A549 (cell line): ENCODE measurements around the gene LRRC4C. TPM values are rescaled to one million over a fixed set of nuclear protein-coding genes. Genes with fewer than 3 reads are reported as not detected.
A peak's percentile ranks its signal among the peaks of the same experiment; 100 is the strongest.

Experiments
- ATAC-seq, 2 experiments: fragments of 200-7000 bp in 1 of 2; fragments of >200 bp in 1 of 2; cut with Nextera tagmentation in 1 of 2; cut with Tn5 transposase in 1 of 2; 3 replicates each; pipeline versions ENCODE4 v1.8.0 to v1.9.1; 2018 to 2020; ENCODE audit warnings: mild to moderate bottlenecking in 1 of 2, moderate library complexity in 1 of 2
- CTCF ChIA-PET: fragments of 300-600 bp; sonication (Branson Sonifier 250); formaldehyde crosslinking; extraction: SDS; loops from one replicate; lab custom pipeline; 2021; ENCODE audit warnings: antibody characterized with exemption, inconsistent platforms; lab: Yijun Ruan, JAX
- POLR2A ChIA-PET: fragments of 350-600 bp; formaldehyde crosslinking; extraction: SDS; loops from one replicate; lab custom pipeline; 2021; ENCODE audit warnings: antibody characterized with exemption, inconsistent platforms; lab: Yijun Ruan, JAX
- DNase-seq, 2 experiments: peaks; one replicate each; pipeline versions ENCODE4 v3.0.0 to v3.0.0-alpha.2; 2011 to 2016; ENCODE audit warnings: low read depth in 1 of 2, low spot score in 1 of 2
- FAIRE-seq: peaks from 2 replicates; lab custom pipeline; 2011; peaks lifted over from hg19 to GRCh38; lab: Jason Lieb, UNC
- H3K27ac ChIP-seq, 2 experiments: fragments of >200 bp; sonication (Bioruptor Twin); formaldehyde crosslinking; 3 replicates each; pipeline ENCODE4 v1.5.1; 2016 to 2017
- H3K4me1 ChIP-seq: fragments of >200 bp; sonication (Bioruptor Twin); formaldehyde crosslinking; 3 replicates; pipeline ENCODE4 v1.6.1; 2016
- H3K4me2 ChIP-seq: fragments of >200 bp; sonication (Bioruptor Twin); formaldehyde crosslinking; 3 replicates; pipeline ENCODE4 v1.6.1; 2016
- H3K4me3 ChIP-seq: fragments of >200 bp; sonication (Bioruptor Twin); formaldehyde crosslinking; 3 replicates; pipeline ENCODE4 v1.5.1; 2016
- H3K9me3 ChIP-seq: fragments of >200 bp; sonication (Bioruptor Twin); formaldehyde crosslinking; 3 replicates; pipeline ENCODE4 v1.6.1; 2016
- CTCF ChIP-seq: fragments of >200 bp; sonication (Bioruptor Twin); formaldehyde crosslinking; IDR thresholded peaks from 3 replicates; pipeline ENCODE4 v1.5.1; 2016
- EP300 ChIP-seq, 2 experiments: fragments of >200 bp; sonication (Bioruptor Twin); formaldehyde crosslinking; IDR thresholded peaks; 2 replicates in 1 of 2; 3 replicates in 1 of 2; pipeline ENCODE4 v1.6.1; 2016 to 2017
- ESRRA ChIP-seq: fragments of 150-350 bp; IDR thresholded peaks from 2 replicates; pipeline ENCODE4 v1.6.1; 2014; ENCODE audit warnings: mild to moderate bottlenecking, low read length, borderline replicate concordance
- GATA3 ChIP-seq: IDR thresholded peaks from 2 replicates; pipeline ENCODE4 v1.6.1; 2012; ENCODE audit warnings: borderline replicate concordance
- HMGXB4 ChIP-seq: fragments of 250-450 bp; sonication (Bioruptor Pico); IDR thresholded peaks from 2 replicates; pipeline ENCODE4 v1.5.0; 2021; ENCODE audit warnings: mild to moderate bottlenecking, moderate library complexity, borderline replicate concordance
- HOXB13 ChIP-seq: fragments of 250-450 bp; sonication (Bioruptor Pico); IDR thresholded peaks from 2 replicates; pipeline ENCODE4 v1.5.0; 2020; ENCODE audit warnings: low read depth, mild to moderate bottlenecking, moderate library complexity
- HOXB5 ChIP-seq: fragments of 250-450 bp; sonication (Bioruptor Pico); IDR thresholded peaks from 2 replicates; pipeline ENCODE4 v1.5.0; 2020; ENCODE audit warnings: mild to moderate bottlenecking, moderate library complexity
- JUNB ChIP-seq: fragments of >200 bp; sonication (Bioruptor Twin); formaldehyde crosslinking; IDR thresholded peaks from 2 replicates; pipeline ENCODE4 v1.6.1; 2016
- NPAS2 ChIP-seq: fragments of 250-450 bp; sonication (Bioruptor Pico); IDR thresholded peaks from 2 replicates; pipeline ENCODE4 v1.8.0; 2022; ENCODE audit warnings: mild to moderate bottlenecking, moderate library complexity, borderline replicate concordance
- RAD21 ChIP-seq, 2 experiments: fragments of >200 bp in 1 of 2; sonication (Bioruptor Twin) in 1 of 2; formaldehyde crosslinking in 1 of 2; IDR thresholded peaks in 1 of 2; conservative IDR thresholded peaks in 1 of 2; 2 replicates in 1 of 2; 3 replicates in 1 of 2; pipeline ENCODE4 v1.6.1; 2012 to 2018; ENCODE audit warnings: inconsistent platforms in 1 of 2
- RARB ChIP-seq: fragments of 250-450 bp; sonication (Bioruptor Pico); IDR thresholded peaks from 2 replicates; pipeline ENCODE4 v1.8.0; 2021; ENCODE audit warnings: mild to moderate bottlenecking, moderate library complexity
- RNF2 ChIP-seq: fragments of 200-600 bp; sonication (generic); IDR thresholded peaks from 2 replicates; pipeline ENCODE4 v1.6.1; 2016; ENCODE audit warnings: low read depth, mild to moderate bottlenecking, antibody characterized with exemption, moderate library complexity, borderline replicate concordance
- SMC3 ChIP-seq: fragments of >200 bp; sonication (Bioruptor Twin); formaldehyde crosslinking; IDR thresholded peaks from 3 replicates; pipeline ENCODE4 v1.6.1; 2018; ENCODE audit warnings: inconsistent platforms
- ZC3H11A ChIP-seq: fragments of 450-650 bp; IDR thresholded peaks from 2 replicates; pipeline ENCODE4 v1.6.1; 2014; ENCODE audit warnings: antibody characterized with exemption, mild to moderate bottlenecking
- ZNF302 ChIP-seq: fragments of 250-450 bp; sonication (Bioruptor Pico); IDR thresholded peaks from 2 replicates; pipeline ENCODE4 v1.9.0; 2021; ENCODE audit warnings: inconsistent platforms, mild to moderate bottlenecking, moderate library complexity
- WGBS: methylation state at CpG from one replicate; pipeline ENCODE4 v1.1.6; 2017; ENCODE audit errors: missing lambda C conversion rate; 5-methylcytosine and 5-hydroxymethylcytosine counted together
- polyA plus RNA-seq, 4 experiments: library from polyadenylated mRNA; depleted of rRNA in 3 of 4; stranded (reverse); fragments of >200 nt; fragmentation: RNase III in 1 of 4; extraction: RNeasy Plus Mini Kit Qiagen cat#74134 plus additional on column Dnase treatment in 1 of 4; gene quantifications; 2 replicates in 3 of 4; 3 replicates in 1 of 4; pipeline ENCODE4 v1.2.3, GENCODE V29; 2011 to 2017

LRRC4C gene
- polyA plus RNA-seq, 2 of the 4 experiments (the other 2 are of a cell fraction): not detected

GRCh38 chr11:41222236-41222635 lies 237.2 kb downstream of the LRRC4C start (continued):
- TF ChIP-seq CTCF (no peak), HOXB13 (CRISPR knock-in tag) (no peak), HMGXB4 (CRISPR knock-in tag) (no peak), GATA3 (no peak), ZNF302 (CRISPR knock-in tag) (no peak)
- TF ChIP-seq, all 56 proteins: peak for 0

- H3K4me3 ChIP-seq: no peak overlapping the region
- ChIA-PET POLR2A (no interaction called here), CTCF (interaction anchor here (0.6 kb wide), 1 partner anchor 141 kb away, joined by 3 read pairs; no protein-coding TSS in a partner anchor)
- no peak overlapping the region for H3K4me2 ChIP-seq
- H3K9me3 ChIP-seq: no peaks in the 10 kb centered on the region
- H3K27ac ChIP-seq: no peak overlapping the region
- ATAC-seq (no peak), DNase-seq (no peak), FAIRE-seq (no peak)
- TF ChIP-seq HOXB5 (CRISPR knock-in tag): no peak
- no peak for TF ChIP-seq RARB (CRISPR knock-in tag)
- no peak for TF ChIP-seq ZC3H11A
- no peak for TF ChIP-seq RAD21 (conservative IDR thresholded peaks at IDR 0.05 in 1 of 2, IDR thresholded peaks at IDR 0.05 in 1 of 2)
- no peak for TF ChIP-seq ESRRA
- no peaks in the 10 kb centered on the region for H3K4me1 ChIP-seq
Measured at GRCh38 chr11:41206388-41206787, 253.1 kb downstream of the LRRC4C start.

- 1% methylated on average over 5 of the region's 5 CpGs for WGBS
- H3K4me1 ChIP-seq: no peaks in the 10 kb centered on the region
- CTCF ChIA-PET: interaction anchor here (1.1 kb wide), 1 partner anchor 896 kb away, joined by 3 read pairs; no protein-coding TSS in a partner anchor
- H3K4me2 ChIP-seq: no peak overlapping the region
- H3K4me3 ChIP-seq: no peak overlapping the region
- FAIRE-seq (no peak), DNase-seq (peak in 1 of 2 experiments; percentile 28), ATAC-seq (no peak)
- H3K27ac ChIP-seq: no peak overlapping the region
- no peak for TF ChIP-seq JUNB
- no peak for TF ChIP-seq EP300 (IDR thresholded peaks at IDR 0.05)
- peak; percentile 23; the same call in 1 of the 3 replicates for TF ChIP-seq CTCF
- TF ChIP-seq NPAS2 (CRISPR knock-in tag): no peak
- 0 out of 3 replicates have a peak, but pooled peaks have one; percentile 16 for TF ChIP-seq SMC3
- no peak for TF ChIP-seq RNF2
- TF ChIP-seq RAD21 (conservative IDR thresholded peaks at IDR 0.05 in 1 of 2, IDR thresholded peaks at IDR 0.05 in 1 of 2): peak in 1 of 2 experiments; percentile 64; a peak in 3 of 5 replicates
- no peak for TF ChIP-seq ESRRA
- POLR2A ChIA-PET: no interaction called here
- H3K9me3 ChIP-seq: no peaks in the 10 kb centered on the region
Measured at GRCh38 chr11:41201156-41201555, 258.3 kb downstream of the LRRC4C start.
